ENCODE results near the gene ADAMTS17. TPM values are rescaled to one million over a fixed set of nuclear protein-coding genes. Genes with fewer than 3 reads are reported as not detected.

Gene ADAMTS17
- total and polyA plus RNA-seq, 11 donors: 0.30 to 2.4 (median 1.2) TPM

GRCh38 chr15:100200287-100200880, 141.4 kb downstream of the ADAMTS17 start:
- no peaks in the 10 kb centered on the region for H3K9me3 ChIP-seq
- no peak overlapping the region for H3K4me3 ChIP-seq
- no peak overlapping the region for H3K27ac ChIP-seq
- TF ChIP-seq POLR2A (IDR thresholded peaks at IDR 0.05) (no peak), CTCF (IDR thresholded peaks at IDR 0.05) (no peak)
- no peaks in the 10 kb centered on the region for H3K4me1 ChIP-seq
- ATAC-seq: peak in 1 of 4 donors; percentile 24
- H3K27me3 ChIP-seq: no peaks in the 10 kb centered on the region
- WGBS, 4 donors: 86 to 92% (median 90%) methylated on average over 8 to 22 of the region's 22 CpGs
- intact Hi-C loops (cut with DNase I): loop anchor here in 1 of 10 donors (10.0 kb wide), 1 partner anchor 86 kb away; no protein-coding TSS in a partner anchor
- DNase-seq: no peak
- H3K36me3 ChIP-seq: no peaks in the 10 kb centered on the region

- 91 to 95% (median 93%) methylated on average over 12 to 21 of the region's 21 CpGs for WGBS, 4 donors
- H3K9me3 ChIP-seq: no peaks in the 10 kb centered on the region
- H3K4me3 ChIP-seq: no peak overlapping the region
- intact Hi-C loops (cut with DNase I): loop anchor here in 1 of 10 donors (10.0 kb wide), 1 partner anchor 85 kb away; no protein-coding TSS in a partner anchor
- H3K27me3 ChIP-seq: peaks cover 0 to 4% (median 0%) of the 10 kb centered on the region in 9 donors
- no peaks in the 10 kb centered on the region for H3K4me1 ChIP-seq
- no peak for DNase-seq
- no peak for TF ChIP-seq CTCF (IDR thresholded peaks at IDR 0.05)
- TF ChIP-seq POLR2A (IDR thresholded peaks at IDR 0.05): no peak
- no peak for ATAC-seq
- H3K36me3 ChIP-seq: no peaks in the 10 kb centered on the region
- H3K27ac ChIP-seq: no peak overlapping the region
Observed at GRCh38 chr15:100199711-100200286, 142.0 kb downstream of the ADAMTS17 start.

GRCh38 chr15:100198442-100198841, 143.3 kb downstream of the ADAMTS17 start:
- DNase-seq (no peak), ATAC-seq (no peak)
- Histone ChIP-seq H3K36me3 (no peaks in the 10 kb centered on the region), H3K4me1 (no peaks in the 10 kb centered on the region), H3K4me3 (no peak overlapping the region), H3K9me3 (no peaks in the 10 kb centered on the region), H3K27me3 (peaks cover 0 to 4% (median 0%) of the 10 kb centered on the region in 9 donors), H3K27ac (no peak overlapping the region)
- intact Hi-C loops (cut with DNase I): no loop called here
- 86 to 93% (median 90%) methylated on average over 5 of the region's 5 CpGs for WGBS, 4 donors
- TF ChIP-seq CTCF (IDR thresholded peaks at IDR 0.05) (no peak), POLR2A (IDR thresholded peaks at IDR 0.05) (no peak)

GRCh38 chr15:100196326-100197058, 145.3 kb downstream of the ADAMTS17 start:
- ATAC-seq (no peak), DNase-seq (no peak)
- WGBS, 4 donors: 88 to 93% (median 92%) methylated on average over 14 of the region's 14 CpGs
- Histone ChIP-seq H3K27me3 (peaks cover 0 to 4% (median 0%) of the 10 kb centered on the region in 9 donors), H3K27ac (no peak overlapping the region), H3K4me1 (no peaks in the 10 kb centered on the region), H3K36me3 (no peaks in the 10 kb centered on the region), H3K4me3 (no peak overlapping the region), H3K9me3 (no peaks in the 10 kb centered on the region)
- intact Hi-C loops (cut with DNase I): no loop called here
- no peak for TF ChIP-seq CTCF (IDR thresholded peaks at IDR 0.05)
- TF ChIP-seq POLR2A (IDR thresholded peaks at IDR 0.05): no peak

All from heart left ventricle (tissue), 16 donors.